ENCODE measurements around the gene BID.

Gene BID

DNA sequence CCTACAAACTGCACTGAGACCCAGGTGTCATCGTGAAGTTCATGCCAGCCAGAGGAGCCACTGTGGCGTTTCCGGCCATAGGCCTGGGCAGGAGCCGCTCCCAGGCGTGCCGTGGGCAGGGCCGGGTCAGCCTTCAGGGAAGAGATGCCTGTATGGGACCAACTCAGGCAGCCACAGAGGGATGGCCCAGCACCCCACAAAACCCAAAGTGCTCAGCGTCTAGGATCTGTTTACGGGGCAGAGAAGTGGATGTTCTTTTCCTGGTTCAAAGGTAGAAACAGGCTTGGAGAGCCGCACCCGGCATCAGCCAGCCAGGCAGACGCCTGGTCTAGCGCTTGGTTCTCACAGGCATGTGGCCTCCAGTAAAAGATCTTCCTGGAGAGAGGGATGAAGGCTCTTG is 8.4 kb upstream of the BID start:
- no peak for DNase-seq

DNA sequence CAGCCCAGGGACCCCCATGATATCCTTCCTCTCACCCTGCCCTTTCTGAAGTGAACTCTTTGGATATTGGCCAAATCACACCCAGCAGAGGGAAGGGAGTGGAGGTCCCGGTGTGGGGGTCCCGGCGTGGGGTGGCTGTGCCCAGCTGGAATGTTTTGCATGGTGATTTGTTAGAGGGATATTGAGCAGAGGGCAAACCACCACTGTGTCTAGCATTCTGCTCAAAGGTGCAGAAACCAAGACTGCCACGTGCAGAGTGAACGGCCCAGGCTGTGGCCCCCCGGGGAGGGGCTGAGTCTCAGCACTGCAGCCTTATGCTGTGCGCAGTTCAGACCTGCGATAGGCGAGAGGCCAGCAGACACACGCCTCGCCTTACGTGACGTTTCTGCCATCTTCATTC is 7.9 kb upstream of the BID start:
- DNase-seq: no peak

DNA sequence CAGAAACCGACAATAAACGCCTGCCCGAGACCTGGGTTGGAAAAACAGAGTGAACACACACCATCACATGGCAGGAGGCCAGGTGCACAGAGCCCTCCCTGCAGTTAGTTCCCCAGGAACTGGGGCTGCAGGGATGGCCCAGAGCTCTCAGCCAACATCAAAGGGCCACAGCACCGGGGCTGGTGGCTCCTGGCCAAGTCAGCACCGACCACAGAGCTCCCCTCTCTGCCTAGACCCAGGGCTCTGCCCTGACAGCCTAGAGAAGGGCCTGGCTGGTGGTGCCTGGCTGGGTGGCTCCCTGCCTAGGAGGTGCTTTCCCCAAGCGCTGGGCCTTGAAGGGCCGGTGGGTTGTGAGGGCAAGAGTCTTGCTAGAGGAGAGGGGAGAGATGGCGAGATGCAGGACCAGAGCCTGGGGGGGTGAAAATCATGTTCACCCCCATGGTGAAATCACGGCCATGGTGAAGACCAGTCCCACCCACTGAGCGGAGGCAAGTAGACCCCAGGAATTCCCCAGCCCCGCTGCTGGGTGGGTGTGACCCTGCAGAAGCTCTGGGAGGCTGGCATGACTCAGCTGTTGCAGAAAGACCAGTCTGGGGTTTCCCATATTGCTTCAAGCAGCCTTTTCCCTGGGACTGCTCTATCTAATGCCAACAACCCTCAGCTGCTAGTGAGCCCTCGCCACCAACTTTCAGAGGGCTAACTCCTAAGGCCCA is 7.2 kb upstream of the BID start:
- DNase-seq: no peak

DNA sequence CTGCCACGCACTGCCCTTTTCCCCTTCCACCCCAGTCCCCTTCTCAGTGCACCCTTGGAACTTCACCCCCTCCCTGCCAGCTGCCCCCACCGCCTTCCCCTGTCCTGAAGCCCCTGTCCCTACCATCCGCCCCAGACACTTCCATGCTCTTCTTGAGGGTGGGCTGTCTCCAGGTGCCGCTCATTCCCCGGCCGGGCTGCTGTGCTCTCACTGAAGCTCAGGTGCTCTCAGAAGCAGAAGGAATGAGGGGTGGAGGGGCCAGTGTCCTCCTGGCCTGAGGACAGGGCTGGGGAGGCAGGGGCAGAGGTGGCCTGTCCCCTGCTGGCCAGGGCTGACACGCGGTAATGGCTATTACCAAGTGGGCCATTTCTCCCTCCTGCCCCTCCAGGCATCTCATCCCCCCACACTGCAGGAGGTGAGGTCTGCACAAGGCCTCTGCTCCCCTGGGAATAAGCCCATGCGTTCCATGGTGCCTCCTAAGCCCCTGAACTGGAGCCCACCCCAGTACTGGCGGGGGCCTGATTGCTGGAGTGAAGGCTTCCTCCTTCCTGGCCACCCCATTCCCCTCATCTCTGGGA is 6.6 kb upstream of the BID start:
- DNase-seq: no peak

DNA sequence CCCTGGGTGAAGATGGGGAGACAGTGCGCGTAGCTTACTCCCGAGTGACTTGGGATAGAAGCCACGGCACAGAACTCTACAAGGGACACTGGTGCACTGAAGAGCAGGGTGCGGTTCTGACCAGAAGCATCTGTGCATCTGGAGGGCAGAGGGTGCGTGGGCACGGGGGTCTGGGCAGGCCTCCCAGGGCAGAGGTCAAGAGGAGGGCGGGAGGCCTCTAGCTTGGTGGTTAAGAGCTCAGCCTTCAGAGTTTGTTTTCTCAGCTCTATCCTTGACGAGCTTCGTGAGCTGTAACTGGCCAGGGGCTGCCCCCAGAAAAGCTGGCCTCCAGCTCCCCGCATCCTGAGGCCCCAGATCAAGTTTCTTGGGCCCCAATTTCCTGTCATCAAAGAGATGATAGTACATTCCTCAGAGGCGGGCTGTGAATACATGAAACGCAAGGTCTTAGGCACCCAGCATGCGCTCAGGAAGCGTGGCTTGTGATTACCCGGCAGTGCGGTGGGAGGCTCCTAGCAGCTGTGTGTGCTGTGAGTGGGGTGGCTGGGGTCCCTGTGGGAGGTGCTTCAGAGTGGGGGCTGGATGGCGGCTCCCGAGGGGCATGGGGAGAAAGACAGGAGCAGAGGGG is 6.0 kb upstream of the BID start:
- no peak for DNase-seq

DNA sequence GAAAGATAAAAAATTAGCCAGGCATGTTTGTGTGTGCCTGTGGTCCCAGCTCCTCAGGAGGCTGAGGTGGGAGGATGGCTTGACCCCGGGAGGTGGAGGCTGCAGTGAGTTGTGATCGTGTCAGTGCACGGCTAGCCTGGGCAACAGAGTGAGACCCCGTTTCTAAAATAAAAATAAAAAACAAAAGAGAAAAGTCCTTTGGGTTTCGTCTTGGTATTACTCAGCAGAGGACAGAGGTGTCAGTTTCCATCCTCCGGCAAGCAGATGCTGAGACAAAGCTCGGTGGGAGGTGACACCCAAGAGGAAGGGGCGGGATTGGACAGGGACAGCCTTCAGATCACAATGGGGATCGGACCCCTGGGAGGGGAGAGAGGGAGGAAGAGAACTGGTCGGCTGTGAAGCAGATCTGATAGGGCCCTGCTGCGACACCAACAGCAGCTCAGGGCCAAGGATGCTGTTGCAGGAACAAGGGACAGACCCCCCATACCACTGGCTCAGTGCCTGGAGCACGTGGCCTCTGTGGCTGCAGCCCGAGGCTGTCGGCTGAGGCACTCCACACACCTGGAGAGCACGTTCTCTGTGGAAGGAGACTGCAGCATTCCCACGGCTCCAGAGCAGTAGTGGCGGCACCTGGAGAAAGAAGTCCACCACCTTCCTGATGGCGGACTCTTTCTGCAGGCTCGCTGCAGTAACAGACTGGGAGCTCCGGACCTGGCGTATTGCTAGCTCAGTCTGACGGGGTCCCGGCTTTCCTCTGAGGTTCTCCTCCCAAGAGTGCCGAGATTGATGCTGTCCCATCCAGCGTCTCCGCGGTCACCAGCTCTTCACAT is 5.2 kb upstream of the BID start:
- DNase-seq: no peak

DNA sequence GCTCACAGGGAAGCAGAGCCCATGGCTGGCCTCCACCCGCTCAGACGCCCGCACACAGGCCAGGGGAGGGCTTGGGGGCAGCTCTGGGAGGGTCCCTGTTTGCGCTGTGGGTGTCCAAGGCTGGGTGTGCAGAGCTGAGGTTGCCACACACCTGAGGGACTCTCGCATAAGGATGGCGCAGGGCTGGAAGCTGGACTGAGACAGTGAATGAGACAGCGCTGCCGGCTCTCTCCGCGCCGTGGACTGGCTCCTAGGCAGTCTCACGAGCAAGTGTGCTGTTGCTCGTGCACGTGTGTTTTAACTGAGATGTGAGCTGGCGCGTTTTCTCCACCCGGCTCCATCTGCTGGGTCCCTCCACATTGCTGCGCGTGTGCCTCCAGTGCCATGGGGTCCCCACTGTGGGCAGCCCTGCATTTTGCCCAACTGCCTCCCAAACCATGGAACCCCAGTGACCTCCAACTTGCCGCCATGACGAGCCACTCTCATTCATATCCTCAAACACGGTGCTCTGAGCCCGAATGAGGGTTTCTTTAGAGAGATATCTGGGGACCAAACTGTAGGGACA is 4.2 kb upstream of the BID start:
- no peak for DNase-seq

DNA sequence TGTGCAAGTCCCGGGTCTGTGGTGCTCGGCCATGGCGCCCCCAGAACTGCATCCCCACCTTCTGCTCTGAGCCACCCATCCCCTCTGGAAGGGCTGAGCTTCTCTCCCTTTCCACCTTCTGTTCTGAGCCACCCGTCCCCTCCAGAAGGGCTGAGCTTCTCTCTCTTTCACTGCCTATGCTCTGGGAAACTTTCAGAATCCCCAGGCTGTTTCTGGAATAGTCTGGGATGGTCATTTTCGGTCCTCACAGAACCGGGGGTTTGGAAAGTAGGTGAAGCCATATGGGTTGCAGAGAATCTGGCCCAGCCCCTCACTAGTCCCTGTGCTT is 3.4 kb upstream of the BID start:
- no peak for DNase-seq

DNA sequence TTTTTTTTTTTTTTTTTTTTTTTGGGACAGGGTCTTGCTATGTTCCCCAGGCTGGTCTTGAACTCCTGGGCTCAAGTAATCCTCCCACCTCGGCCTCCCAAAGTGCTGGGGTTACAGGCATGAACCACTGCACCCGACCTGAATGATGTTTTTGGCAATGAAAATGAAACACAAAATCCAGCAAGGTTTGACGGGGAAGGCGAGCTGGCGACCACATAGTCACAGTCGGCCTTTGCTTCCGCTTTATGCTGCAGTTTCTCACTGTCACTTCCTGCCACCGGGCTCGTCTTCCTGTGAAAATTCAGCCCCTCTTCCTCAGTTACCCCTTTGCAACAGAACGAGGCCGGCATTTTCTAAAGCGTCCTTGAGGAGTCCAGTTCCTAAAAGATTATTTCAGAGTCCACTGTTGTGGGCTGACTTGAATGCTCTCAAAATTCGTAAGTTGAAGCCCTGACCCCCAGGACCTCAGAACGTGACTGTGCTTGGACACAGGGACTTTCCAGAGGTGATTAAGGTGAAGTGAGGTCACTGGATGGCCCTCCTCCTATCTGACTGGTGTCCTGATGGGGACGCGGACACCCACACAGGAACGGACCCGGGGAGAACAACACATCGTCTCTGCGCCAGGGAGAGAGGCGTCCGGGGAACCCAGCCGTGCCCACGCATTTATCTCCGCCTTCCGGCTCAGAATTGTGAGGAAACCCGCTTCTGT is 2.9 kb upstream of the BID start:
- no peak for DNase-seq

DNA sequence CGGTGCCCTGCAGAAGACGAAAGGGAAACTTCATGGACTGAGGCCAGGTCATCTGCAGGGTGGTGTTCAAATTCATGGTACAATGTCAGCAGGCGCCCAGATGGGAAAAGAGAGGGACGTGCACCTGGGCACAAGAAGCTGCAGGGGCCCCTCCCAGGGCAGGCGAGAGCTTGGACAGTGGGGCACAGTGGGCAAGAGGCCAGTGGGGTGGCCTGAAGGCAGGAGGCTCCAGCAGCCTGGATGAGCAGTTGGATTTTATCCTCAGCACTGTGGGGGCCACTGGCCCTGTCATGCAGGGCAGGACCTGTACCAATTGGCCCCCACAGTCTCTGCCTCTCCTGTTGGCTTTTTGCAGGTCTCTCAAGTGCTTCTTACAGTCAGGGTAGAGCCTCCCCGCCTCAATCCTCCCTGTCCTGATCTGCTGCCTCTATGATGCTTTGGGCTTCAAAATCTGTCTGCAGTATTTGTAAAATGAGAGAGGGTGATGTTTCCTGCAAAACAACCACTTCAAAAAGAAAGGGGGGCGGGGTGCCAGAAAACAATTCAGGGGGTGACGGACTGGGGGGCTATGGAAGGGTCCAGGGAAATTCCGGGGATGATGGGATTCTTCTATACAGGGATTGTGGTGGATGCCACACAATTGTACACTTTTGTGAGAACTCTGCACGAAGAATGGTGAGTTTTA is 1.7 kb upstream of the BID start:
- no peak for DNase-seq

DNA sequence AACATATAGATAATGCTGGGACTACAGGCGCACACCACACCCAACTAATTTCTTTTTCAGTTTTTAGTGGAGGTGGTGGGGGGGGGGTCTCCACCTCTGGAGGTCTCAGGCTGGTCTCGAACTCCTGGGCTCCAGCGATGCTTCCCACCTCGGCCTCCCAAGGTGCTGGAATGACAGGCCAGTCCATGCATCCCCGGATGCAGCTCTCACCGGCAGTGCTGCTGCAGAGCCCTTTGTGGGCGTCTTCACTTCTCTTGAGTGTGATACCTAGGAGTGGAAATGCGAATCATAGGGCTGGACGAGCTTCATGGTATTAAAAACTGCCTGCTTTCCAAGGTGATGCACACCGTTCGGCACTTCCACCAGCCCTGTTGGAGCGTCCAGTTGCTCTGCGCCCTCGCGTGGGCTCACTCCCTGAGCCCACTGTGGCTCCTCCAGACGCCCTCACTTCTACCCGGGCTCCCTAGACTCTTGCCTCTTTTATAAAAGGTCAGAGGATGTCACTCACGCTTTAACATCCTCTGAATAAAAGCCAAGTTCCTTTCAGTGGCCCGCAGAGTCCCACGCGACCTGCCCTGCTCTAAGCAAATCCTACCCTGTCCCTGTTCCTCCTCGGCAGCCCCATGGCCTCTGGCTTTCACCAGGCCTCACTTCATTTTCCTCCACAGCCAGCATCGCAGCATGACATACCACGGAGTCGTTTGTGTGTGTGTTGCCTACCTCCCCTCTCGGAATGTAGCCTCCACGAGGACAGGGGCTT is 837 bp upstream of the BID start:
- DNase-seq: no peak

DNA sequence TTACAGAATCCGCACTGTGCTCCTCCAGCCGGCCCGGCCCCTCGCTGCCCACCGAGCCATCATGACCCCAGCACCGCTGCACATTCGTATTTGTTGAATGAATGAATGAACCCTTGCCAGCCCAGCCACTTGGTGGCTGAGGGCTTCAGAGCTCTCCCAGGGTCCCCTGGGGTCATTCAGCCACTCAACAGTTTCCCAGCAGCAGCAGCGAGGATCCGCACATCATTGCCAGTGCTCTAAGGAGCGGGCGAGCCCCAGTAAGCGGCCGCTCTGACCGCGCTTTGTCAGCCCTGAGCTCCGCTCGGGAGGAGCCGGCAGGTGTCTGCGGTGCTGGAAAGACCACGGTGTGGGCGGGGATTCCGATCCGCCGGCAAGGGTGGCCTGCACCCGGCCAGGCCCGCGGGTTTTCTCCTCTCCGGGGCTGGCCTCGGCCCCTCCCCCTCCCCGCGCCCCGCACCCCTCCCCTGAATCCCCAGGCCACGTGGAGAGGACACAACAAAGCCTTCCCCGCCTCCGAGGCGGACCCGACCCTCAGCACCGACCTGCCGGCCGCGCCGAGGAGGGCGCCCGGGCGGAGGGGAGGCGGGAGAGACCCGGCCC is 563 bp downstream of the BID start:
- DNase-seq: no peak

DNA sequence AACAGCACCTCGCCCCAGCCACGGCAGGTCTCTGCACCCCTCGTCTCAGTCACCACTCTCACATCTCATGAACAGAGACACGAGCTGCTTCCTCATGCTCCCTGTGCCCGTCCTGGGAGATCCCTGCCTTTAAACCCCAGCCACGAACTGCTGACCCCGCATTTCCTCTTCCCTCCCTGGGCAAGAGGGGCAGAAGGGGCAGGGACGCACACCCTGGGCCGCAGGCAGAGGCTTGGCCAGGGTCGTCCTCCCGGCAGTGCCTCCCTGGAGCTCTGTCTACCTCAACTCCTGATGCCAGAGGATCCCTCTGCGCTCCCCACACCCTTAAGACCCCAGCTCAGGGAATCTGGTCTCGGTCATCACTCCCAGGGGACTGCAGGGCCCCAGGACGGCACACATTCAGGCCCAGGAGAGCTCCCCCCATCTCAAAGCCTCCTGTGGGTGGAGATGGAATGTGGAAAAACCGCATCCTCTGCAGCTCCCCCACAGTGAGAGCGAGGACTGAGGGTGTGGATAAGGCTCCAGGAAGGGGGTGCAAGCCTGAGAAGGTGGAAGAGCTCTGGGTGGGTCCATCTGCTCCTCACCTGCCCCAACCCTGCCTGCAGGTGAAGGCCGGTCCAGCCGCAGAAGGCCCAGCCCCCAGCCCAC is 1.2 kb downstream of the BID start:
- DNase-seq: no peak

DNA sequence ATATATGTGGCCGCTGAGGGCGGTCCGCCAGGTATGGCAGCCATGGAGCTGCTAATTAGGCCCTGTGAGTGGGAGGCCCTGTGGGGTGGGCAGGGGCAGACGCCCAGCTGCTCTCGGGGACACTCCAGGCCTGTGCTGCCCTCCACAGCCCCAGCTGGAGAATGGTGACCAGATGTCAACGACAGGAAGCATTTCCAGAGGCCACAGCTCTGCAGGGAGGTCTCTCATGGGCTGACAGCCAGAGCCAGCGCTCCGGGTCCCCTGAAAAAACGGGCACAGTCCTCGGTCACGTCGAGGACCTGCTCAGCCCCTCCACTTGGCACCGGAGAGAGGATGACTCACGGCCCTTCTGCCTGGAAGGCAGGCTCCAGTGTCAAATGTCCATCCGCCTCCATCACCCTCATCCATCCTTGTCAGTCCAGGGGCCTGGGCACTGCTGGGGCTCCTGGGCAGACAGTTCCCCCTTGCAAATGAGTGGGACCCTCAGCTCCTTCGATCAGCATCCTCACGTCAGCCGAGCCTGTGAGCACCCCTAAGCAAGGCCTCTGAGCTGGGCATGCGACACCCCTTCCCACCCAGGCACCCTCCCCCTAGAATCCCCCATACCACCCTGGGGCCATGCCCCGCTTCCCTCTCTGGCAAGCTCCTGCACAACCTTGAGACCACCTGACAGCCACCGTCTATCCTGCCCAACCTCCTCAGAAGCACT is 1.9 kb downstream of the BID start:
- DNase-seq: no peak

DNA sequence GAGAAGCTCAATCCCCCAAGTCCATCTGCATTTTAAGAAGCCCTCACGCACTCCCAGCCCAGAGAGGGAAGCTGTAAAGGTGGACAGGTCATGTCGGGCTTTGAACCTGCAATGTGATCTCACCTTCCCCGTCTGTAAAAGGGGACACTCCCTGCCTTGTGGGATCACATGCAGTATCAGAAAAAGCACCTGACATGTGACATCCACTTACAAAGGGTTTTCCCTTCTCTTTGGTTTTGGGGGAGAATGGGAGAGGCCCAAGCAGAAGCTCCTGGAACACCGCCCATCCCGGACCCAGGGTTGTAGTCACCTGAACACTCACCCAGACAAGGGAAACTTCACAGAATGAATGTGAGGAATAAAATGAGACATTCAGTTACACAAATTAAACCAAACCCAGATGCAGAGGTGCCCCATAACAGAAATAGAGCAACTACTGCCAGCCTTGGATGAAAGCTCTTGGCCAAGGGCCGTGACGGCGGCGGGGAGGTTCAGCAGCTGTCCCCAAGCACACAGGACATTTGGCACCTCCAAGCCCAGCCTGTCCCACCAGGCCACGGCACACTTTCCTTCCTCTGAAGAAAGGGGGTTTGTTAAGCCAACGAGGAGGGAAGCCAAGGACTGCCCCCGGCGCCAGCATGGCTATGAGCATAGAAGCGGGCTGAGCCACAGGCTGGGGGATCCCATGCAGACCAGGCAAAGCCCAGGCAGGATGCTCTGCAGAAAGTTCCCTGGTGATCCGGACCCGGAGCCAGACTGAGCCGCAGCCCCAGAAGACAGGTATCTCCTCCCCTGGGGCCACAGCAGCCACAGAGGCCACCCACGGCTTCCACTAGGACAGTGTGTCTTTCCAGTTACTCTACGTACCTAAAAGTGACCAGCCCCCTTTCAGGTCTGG is 3.8 kb downstream of the BID start:
- DNase-seq: no peak

DNA sequence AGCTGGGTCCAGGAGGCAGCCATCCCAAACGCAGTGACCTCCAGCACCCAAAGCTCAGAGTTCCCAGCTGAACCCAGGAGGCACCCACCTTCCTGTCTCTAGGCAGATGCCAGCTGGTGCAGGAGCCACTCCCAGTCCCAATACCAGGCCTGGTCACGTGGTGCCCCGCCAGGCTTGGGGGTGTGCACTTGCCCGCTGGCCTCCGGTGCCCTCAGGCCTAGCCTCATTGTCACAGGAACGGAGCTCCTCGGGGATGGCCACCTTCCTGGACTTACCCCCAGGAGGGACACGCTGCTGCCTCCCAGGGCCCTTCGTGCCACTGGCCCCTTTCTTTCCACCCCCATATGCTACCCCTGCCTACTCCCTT is 4.6 kb downstream of the BID start:
- DNase-seq: no peak

DNA sequence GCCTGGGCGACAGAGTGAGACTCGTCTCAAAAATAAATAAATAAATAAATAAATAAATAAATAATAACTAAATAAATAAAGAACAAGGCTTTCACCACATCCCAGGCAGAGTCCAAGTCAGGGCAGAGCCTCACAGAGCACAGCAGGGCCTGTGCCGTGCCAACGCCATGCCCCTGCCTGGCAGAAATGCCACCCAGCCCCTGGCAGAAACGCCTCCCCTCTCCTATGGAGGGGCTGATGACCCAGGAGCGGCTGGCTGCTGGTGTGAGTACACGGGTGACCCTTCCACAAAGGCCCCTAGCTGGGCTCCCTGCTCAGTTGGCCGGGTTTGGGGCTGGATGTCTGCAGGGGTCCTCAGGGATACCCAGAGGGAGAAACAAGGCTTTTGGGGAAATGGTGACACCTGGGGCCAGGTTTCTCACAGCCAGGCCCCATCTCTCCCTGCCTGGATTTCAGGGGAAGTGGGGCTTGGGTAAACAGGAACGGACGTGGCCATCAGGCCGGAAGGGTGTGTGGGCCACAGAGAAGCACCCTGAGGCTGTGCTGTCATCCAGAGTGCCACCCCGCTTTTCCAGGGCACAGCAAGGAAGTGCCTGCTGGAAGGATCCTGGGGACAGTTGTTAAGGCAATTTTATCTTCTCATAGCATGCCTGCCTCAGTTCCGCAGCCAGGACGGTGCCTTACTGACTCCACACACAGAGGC is 5.1 kb downstream of the BID start:
- no peak for DNase-seq

Measured in NCI-H446 treated with DMSO at 0.1 percent for 48 hours (cell line).